ENCODE data around the gene CALML3. TPM values are rescaled to one million over a fixed set of nuclear protein-coding genes. Genes with fewer than 3 reads are reported as not detected.

The CALML3 gene
- total RNA-seq, 1 donor from 2014 or later: not detected

DNA sequence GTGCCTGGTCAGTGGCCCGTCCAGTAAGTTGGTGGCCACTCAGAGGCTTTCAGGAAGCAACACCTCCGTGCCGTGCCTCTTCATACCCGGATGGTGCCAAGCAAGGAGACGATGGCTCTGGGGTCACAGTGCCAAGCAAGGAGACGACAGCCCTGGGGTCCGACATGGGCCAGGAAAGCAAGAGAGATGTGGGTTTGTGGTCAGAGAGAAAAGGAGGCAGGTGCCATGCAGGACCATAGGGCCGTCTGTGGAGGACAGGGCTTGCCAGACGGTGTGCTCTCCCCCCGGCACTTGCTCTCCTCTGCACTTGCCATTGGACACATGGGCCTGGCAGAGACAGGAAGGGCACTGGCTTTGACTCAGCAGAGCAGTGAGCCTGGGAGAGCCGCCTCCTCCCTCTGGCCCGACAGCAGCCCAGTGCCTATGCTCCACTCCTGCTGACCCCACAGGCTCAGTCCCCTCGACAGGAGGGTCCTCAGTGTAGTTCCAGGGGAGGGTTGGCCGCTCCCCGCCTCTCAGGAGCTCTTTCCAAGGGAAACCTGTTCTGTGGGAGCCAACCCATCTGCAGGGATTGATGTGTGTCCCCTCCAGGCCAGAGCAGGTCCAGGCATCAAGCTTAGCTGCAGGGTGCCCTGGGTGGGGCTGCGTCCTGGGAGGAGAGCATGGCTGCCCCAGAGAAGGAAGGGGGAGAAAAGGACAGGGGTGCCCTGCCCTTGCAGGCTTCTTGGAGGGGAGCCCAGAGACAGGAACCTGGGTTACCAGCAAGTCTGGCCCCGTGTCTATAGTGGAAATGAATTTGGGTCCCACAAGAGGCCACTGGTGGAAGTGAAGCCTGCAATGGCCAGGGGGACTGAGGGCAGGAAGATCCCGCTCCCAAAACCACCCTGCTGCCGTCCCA lies 17.8 kb upstream of the CALML3 start:
- no peaks in the 10 kb centered on the region for H3K36me3 Mint-ChIP-seq (ENCODE audit: low read depth)
- POLR2A ChIA-PET: no interaction called here
- ATAC-seq (ENCODE audit: low read depth) (no peak), DNase-seq (no peak)
- CTCF ChIA-PET: no interaction called here
- no peak overlapping the region for H3K27ac Mint-ChIP-seq
- H3K4me1 Mint-ChIP-seq: no peaks in the 10 kb centered on the region
- no peaks in the 10 kb centered on the region for H3K9me3 Mint-ChIP-seq
- peaks cover 2% of the 10 kb centered on the region for H3K27me3 Mint-ChIP-seq
- H3K4me3 Mint-ChIP-seq: no peak overlapping the region
- intact Hi-C loops (cut with micrococcal nuclease): no loop called here
- TF ChIP-seq, protein P1, sequence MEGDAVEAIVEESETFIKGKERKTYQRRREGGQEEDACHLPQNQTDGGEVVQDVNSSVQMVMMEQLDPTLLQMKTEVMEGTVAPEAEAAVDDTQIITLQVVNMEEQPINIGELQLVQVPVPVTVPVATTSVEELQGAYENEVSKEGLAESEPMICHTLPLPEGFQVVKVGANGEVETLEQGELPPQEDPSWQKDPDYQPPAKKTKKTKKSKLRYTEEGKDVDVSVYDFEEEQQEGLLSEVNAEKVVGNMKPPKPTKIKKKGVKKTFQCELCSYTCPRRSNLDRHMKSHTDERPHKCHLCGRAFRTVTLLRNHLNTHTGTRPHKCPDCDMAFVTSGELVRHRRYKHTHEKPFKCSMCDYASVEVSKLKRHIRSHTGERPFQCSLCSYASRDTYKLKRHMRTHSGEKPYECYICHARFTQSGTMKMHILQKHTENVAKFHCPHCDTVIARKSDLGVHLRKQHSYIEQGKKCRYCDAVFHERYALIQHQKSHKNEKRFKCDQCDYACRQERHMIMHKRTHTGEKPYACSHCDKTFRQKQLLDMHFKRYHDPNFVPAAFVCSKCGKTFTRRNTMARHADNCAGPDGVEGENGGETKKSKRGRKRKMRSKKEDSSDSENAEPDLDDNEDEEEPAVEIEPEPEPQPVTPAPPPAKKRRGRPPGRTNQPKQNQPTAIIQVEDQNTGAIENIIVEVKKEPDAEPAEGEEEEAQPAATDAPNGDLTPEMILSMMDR (IDR thresholded peaks at IDR 0.05): no peak

DNA sequence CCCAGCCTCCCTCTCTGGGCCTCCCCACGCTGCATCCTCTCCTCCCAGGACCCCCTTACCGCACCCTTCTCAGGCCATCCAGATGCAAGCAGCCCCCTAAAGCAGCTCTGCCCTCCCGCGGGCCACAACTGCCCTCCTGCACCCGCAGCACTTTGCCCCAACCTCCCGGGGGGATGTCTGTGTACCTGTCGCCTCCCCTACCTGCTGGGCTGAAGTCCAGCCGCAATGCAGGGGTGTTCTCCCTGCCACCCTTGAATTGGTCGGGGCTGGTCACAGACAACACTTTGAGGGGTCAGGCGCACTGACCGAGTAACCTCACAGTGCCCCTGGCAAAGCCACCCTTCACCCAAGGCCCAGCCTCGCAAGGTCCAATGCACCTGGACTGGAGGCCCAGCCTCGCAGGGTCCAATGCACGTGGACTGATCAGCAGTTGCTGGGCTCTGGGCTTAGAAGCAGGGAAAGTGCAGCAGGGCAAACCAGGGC lies 17.1 kb upstream of the CALML3 start:
- TF ChIP-seq, protein P1 (IDR thresholded peaks at IDR 0.05): no peak
- DNase-seq: no peak
- Mint-ChIP-seq H3K9me3 (no peaks in the 10 kb centered on the region), H3K4me1 (no peaks in the 10 kb centered on the region), H3K36me3 (ENCODE audit: low read depth) (no peaks in the 10 kb centered on the region), H3K4me3 (no peak overlapping the region), H3K27me3 (peaks cover 8% of the 10 kb centered on the region), H3K27ac (no peak overlapping the region)
- no peak for ATAC-seq (ENCODE audit: low read depth)
- intact Hi-C loops (cut with micrococcal nuclease): no loop called here
- ChIA-PET POLR2A (no interaction called here), CTCF (no interaction called here)

DNA sequence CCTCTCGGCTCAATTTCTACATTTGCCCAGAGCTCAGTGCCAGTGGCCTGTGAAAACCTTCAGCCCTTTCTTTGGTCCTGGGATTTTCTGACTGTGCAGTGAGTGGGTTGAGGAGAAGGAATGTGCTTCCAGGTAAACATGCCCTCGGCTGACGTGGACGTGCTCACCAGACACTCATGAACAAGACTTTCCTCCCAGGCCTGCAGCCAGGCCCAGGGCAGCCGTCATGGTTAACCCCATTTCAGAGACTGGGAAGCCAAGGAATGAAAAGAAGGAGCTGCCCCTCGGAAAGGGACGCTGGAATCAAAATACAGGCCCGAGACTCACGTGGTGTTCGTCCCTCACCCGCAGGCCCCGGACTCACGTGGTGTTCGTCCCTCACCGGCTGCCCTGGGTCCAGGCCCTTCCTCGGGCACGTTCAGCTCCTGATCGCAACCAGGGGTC lies 16.6 kb upstream of the CALML3 start:
- DNase-seq (no peak), ATAC-seq (ENCODE audit: low read depth) (no peak)
- intact Hi-C loops (cut with micrococcal nuclease): no loop called here
- TF ChIP-seq, protein P1 (IDR thresholded peaks at IDR 0.05): no peak
- Mint-ChIP-seq H3K4me1 (no peaks in the 10 kb centered on the region), H3K27ac (no peak overlapping the region), H3K27me3 (peaks cover 8% of the 10 kb centered on the region), H3K9me3 (no peaks in the 10 kb centered on the region), H3K36me3 (ENCODE audit: low read depth) (no peaks in the 10 kb centered on the region), H3K4me3 (no peak overlapping the region)
- ChIA-PET POLR2A (no interaction called here), CTCF (no interaction called here)

DNA sequence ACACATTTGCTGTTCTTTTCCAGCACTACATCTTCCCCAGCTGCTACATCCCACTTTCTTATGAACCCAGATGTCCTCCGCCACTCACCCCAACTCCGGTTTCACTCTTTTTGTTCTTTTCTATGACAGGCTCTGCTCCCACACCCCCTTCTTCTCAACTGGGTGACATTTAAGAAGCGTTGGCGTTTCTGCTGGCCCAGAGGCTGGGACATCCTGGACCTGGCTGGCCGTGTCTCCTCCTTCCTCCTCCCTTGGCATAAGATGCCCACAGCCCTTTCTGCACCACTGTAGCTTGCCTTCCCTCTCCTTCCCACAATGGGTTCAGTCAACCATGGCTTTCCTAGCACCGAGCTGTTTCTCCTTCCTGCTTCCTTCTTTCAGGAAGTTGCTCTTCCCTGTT lies 16.0 kb upstream of the CALML3 start:
- Mint-ChIP-seq H3K27me3 (peaks cover 8% of the 10 kb centered on the region), H3K4me3 (no peak overlapping the region), H3K27ac (no peak overlapping the region), H3K36me3 (ENCODE audit: low read depth) (no peaks in the 10 kb centered on the region), H3K9me3 (no peaks in the 10 kb centered on the region), H3K4me1 (no peaks in the 10 kb centered on the region)
- intact Hi-C loops (cut with micrococcal nuclease): no loop called here
- DNase-seq (no peak), ATAC-seq (ENCODE audit: low read depth) (no peak)
- TF ChIP-seq, protein P1 (IDR thresholded peaks at IDR 0.05): no peak
- ChIA-PET POLR2A (no interaction called here), CTCF (interaction anchor here (1.5 kb wide), 1 partner anchor 114 kb away, joined by 5 read pairs; no protein-coding TSS in a partner anchor)

DNA sequence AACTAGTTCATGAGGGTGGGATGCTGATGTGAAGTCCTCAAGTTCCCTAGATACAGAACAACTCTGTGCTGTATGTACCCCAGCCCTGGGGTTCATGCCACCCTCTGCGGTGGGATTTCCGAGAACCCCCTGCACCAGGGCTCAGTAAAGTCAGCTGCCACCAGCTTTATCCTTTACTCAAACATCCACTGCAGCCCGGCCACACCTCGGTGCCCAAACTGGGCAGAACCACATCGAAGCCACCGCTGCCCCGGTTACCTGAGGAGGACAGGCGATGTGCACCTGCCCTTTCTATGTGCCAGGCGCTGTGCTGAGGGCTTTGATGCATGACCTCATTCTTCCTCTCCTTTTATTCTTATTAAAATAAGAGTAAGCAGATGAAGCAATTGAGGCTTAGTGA lies 15.5 kb upstream of the CALML3 start:
- POLR2A ChIA-PET: no interaction called here

More for the DNA sequence above, 15.5 kb upstream of the CALML3 start:
- DNase-seq: no peak
- no peak overlapping the region for H3K27ac Mint-ChIP-seq
- H3K4me1 Mint-ChIP-seq: no peaks in the 10 kb centered on the region
- CTCF ChIA-PET: interaction anchor here (1.5 kb wide), 1 partner anchor 114 kb away, joined by 5 read pairs; no protein-coding TSS in a partner anchor
- no peak for ATAC-seq (ENCODE audit: low read depth)
- intact Hi-C loops (cut with micrococcal nuclease): no loop called here
- no peaks in the 10 kb centered on the region for H3K9me3 Mint-ChIP-seq
- H3K27me3 Mint-ChIP-seq: peaks cover 8% of the 10 kb centered on the region
- no peaks in the 10 kb centered on the region for H3K36me3 Mint-ChIP-seq (ENCODE audit: low read depth)
- TF ChIP-seq, protein P1 (IDR thresholded peaks at IDR 0.05): no peak
- H3K4me3 Mint-ChIP-seq: no peak overlapping the region

All from activated B cell treated with CpG ODN at 0.5 μM for 24 hours (primary cell).